Suppressor macrophage treated with lipopolysaccharide for 1 hour (primary cell): Measurements from ENCODE around the gene ARHGAP12.
"Not testable (repeated sequence)": the region's sequence is repeated elsewhere in the genome, so short reads cannot be mapped to it uniquely, and the experiment has no call there.

Experiments used
- DNase-seq, 3 donors: peaks; one replicate each; pipeline ENCODE4 v3.0.0-alpha.2; 2020 to 2022

The ARHGAP12 gene

DNA sequence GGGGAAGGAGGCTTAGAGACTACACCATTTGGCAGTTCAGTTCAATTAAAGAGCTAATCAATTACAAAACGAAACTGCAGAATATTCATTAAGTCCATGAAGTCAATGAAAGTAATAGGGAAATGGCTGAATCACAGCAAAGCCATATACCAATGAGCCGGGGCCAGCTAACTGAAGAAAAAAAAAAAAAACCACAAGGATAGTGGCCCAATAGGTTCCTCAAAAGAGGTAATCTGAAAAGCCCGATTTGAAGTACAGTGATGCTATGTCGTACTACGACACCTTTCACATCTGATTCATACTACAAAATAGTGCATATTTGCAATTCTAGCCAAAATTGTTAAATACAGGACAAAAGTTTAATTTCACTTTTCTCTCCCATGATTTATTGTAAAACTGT, 2.5 kb downstream of the ARHGAP12 start:
- DNase-seq, result peak; percentile 24 to 60 (median 60)

DNA sequence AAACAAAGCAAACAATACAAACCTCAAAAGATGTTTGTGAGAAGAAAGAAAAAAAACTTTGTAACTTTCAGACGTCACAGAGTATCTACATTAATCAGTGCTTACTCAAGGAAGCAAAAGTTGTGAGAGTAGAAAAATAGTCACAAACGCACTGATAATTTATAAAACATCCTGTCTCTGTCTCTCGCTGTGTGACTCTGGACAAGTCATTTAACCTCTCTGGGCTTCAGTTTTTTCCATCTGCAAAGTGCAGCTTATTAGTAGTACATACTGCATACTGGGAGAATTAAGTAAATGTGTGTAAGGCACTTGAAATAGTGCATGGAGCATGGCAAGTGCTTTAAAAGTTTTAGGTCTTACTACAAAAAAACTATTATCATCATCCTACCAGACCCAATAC, 3.8 kb downstream of the ARHGAP12 start:
- DNase-seq, result no peak

DNA sequence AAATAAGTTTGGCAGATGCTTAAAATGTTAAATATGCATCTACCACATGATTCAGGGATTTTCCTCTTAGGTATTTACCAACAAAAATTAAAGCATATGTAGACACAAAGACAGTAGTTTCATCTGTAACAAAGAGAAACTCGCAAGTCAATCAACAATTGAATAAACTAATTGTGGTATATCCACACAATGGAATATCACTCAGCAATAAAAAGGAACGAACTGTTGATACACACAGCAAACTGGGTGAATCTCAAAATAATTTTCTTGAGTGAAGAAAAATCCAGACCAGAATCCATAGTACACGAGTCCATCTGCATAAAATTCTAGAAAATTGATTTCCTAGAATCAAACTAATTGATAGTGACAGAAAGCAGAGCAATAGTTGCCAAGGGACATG, 5.2 kb downstream of the ARHGAP12 start:
- no peak for DNase-seq

DNA sequence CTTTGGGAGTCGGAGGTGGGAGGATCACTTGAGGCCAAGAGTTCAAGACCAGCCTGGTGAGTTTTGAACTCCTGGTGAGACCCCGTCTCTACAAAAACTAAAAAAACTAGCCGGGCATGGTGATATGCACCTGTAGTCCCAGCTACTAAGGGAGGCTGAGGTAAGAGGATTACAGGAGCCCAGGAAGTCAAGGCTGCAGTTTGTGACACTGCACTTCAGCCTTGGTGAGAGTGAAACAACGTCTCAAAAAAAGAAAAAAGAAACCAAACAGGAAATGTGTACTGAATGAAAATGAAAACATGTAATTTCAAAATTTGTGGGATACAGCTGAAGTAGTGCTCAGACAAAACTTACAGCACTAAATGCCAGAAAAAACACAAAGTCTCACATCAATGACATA, 7.6 kb downstream of the ARHGAP12 start:
- no peak for DNase-seq

DNA sequence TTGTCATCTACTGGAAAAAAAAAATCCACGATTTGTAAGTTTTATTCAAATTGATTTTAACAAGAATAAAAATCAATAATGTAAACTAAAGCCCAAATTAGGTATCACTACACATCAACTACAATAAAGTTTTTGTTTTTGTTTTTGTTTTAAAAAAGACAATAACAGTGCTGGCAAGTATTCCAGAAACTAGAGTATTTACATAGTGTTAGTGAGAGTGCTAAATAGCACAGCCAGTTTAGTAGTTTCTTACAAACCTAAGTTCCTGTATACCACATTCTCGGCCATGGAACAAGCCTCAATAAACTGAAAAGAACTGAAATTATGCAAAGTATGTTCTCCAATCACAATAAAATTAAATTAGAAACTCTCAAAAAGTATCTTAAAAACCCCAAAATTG, 8.1 kb downstream of the ARHGAP12 start:
- DNase-seq, result no peak

DNA sequence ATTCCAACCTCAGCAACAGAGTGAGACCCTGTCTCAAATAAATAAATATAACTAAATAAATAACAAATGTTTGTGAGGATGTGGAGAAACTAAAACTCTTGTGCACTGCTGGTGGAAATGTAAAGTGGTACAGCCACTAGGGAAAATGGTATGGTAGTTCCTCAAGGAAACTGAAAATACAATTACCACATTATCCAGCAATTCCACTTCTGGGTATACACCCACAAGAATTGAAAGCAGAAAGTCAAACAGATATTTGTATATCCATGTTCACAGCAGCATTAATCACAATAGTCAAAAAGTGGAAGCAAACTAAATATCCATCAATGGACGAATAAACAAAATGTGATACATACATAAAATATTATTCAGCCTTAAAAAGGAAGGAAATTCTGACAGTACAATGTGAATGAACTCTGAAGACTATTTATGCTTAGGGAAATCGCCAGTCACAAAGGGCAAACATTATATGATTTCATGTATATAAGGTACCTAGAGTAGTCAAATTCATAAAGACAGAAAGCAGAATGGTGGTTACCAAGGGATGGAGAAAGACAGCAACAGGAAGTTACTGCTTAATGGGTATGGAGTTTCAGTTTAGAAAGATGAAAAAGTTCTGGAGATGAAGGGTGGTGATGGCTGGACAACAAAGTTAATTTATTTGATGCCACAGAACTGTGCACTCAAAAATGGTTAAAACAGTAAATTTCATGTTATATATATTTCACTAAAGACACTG, 9.8 kb downstream of the ARHGAP12 start:
- DNase-seq, result peak; percentile 25 to 60 (median 38)

DNA sequence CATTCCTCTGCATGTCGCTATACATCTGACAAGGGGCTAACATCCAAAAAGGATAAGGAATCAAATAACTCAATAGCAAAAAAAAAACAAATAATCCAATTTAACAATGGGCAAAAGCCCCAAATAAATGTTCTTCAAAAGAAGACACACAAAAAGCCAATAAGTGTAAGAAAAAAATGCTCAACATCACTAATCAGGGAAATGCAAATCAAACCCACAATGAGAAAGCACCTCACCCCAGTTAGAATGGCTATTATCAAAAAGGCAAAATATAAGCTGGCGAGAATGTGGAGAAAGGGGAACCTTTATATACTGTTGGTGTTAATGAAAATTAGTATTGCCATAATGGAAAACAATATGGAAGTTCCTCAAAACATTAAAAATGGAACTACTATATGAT, 14.3 kb downstream of the ARHGAP12 start:
- no peak for DNase-seq

DNA sequence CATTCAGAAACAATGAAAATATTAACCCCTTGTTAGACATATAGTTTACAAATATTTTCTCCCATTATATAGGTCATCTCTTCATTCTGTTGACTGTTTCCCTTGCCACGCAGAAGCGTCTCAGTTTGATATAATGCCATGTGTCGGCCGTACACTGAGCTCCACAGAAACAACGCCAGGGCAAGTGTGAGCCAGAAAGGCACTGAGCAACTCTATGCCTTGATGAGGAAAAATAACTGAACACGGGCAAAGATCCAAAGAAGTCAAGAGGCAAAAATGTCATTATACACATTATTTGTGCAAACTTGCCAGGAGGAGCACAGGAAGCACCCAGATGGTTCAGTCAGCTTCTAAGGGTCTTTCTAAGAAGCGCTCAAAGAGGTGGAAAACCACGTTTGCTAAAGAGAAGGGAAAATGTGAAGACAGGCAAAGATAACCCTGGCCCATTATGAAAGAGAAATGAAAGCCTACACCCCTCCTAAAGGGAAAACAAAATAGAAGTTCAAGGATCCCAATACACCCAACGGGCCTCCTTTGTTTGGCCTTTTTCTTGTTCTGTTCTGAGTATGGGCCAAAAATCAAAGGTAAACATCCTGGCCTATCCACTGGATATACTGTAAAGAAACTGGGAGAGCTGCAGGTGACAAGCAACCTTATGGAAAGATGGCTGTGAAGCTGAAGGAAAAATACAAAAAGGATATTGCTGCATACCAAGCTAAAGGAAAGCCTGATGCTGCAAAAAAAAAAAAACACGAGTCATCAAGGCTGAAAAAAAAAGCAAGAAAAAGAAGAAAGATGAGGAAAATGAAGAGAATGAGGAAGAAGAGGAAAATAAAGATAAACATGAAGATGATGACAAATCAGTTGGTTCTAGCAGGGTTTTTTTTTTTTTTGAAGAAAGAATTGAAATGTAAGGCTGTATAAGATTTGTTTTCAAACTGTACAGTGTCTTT, 15.5 kb downstream of the ARHGAP12 start:
- DNase-seq, result no peak

DNA sequence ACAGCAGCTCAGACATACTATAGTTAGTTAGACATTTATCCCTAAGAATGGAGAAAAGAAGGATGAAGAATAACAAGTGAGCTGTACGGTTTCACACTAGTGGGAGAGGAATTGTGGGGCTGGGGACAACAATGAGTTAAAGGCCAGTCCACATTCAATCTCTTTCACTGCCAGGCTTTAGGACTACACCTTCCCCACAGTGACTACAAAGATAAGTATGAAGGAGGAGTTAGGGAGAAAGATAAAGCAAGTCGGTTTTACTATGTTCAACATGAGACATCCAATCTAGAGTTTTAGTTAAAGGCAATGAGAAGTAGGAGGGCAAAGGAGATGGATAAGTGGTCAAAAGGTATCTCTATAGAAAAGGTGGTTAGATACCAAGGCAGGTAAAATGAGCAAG, 16.3 kb downstream of the ARHGAP12 start:
- no peak for DNase-seq

DNA sequence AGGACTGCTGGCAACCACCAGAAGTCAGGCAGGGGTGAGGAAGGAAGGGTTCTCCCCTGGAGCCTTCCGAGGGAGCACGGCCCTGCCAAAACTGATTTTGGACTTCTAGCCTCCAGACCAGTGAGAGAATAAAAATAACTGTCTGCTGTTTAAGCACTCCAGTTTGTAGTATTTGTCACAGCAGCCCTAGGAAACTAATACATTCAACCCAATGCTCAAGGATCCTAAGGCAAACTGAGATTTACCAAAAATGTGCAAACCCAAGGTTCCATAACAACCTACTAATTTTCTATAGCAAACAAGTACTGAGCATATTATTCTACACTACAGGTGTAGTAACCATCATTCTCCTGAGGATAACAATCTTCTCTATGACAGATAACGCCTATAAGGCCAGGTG, 18.6 kb downstream of the ARHGAP12 start:
- DNase-seq, result no peak

DNA sequence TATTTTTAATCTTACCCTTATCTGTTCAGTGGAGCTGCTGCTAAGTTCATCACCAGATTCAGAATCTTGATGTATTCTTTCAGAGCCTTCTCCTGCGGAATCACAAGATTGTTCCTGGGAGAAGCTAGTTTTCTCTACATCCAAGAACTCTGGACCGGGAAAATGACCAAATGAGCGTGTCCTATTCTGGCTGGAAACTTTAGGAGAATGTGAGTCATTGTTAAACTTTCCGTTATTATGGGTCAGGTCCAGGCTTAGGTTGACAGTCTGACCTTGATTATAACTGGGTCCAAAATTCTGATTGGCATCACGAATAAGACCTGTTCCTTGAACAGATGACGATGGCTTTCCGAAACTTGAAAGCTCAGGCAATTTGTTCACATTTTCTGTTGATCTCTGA, 20.5 kb downstream of the ARHGAP12 start:
- no peak for DNase-seq

DNA sequence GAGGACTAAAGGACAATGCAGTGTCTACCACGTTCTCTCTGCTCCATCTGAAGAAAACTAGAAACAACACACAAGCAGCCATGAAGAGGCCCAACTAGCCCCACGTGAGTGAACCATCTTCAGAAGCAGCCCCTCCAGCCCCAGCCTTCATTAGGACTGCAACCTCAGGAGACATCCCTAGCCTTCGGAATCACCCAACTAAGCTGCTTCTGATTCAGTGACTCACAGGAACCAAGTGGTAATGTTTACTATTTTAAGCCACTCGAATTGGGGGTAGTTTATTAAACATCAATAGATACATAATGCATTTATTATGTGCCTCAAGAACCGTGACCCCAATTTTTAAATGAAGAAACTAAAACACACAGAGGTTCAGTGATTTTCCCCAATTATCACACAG, 22.6 kb downstream of the ARHGAP12 start:
- DNase-seq, result no peak

DNA sequence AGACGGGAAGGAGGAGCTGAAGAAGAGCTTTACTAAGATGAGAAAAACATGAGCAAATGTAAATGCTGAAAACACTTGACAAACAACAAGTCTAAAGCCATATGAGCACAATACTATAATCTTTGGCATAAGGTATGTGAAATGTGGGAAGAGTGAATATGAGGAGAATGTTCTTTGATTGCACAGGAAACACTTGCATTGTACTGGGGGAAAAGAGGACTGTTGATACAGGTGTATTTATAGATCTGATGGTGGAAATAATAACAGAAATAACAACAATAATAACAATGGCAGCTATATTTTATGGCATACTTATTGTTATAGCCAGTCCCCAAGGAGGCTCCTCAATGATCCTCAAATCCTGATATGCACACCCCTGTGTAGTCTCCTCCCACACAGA, 23.0 kb downstream of the ARHGAP12 start:
- no peak for DNase-seq

DNA sequence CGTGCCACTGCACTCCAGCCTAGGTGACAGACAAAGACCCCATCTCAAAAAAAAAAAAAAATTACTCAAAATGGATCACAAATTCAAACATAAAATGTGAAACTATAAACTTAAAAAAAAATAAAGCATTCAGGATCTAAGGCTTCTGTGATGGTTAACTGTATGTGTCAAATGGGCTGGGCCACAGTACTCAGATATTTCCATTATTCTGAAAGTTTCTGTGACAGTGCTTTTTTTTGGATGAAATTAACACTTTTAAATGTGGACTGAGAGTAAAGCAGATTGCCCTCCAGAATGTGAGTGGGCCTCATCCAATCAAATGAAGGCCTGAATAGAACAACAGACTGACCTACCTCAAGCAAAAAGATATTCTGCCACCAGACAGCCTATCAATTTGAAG, 26.0 kb downstream of the ARHGAP12 start:
- DNase-seq, result no peak

DNA sequence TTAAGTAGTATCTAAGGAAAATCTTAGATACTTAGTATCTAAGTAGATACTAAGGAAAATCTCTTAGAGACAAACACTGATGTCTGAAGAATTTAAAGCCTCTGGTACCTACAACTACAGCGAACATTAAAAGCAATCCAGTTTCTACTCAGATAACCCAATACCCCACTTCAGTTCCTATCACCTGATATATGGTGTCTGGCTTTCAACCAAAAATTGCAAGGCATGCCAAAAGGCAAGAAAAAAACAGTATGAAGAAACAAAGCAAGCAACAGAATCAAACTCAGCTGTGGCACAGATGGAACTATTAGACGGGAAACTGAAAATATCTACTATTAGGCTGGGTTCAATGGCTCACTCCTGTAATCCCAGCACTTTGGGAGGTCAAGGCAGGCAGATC, 31.1 kb downstream of the ARHGAP12 start:
- no peak for DNase-seq

DNA sequence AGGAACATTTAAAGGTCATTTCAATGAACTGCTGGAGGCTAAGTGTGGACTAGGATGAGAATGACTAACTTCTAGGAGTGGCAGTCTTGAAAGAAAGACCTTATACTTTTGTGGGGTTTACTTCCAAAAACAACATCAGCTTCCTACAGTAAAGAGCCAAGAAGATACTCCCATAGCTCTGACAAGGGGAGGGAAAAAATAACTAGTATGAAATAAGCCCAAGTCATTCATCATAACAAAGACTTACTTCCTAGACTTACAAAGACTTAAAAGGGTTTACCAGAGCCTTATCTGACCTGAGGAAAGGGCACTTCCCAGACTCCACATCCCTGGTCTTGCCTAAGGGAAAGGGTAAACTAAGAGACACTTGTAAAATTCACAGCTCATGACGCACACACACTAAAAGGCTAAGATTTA, 31.7 kb downstream of the ARHGAP12 start:
- DNase-seq, result no peak

DNA sequence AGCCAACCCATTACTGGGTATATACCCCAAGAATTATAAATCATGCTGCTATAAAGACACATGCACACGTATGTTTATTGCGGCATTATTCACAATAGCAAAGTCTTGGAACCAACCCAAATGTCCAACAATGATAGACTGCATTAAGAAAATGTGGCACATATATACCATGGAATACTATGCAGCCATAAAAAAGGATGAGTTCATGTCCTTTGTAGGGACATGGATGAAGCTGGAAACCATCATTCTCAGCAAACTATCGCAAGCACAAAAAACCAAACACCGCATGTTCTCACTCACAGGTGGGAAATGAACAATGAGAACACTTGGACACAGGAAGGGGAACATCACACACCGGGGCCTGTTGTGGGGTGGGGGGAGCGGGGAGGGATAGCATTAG, 32.9 kb downstream of the ARHGAP12 start:
- not testable (repeated sequence) for DNase-seq

DNA sequence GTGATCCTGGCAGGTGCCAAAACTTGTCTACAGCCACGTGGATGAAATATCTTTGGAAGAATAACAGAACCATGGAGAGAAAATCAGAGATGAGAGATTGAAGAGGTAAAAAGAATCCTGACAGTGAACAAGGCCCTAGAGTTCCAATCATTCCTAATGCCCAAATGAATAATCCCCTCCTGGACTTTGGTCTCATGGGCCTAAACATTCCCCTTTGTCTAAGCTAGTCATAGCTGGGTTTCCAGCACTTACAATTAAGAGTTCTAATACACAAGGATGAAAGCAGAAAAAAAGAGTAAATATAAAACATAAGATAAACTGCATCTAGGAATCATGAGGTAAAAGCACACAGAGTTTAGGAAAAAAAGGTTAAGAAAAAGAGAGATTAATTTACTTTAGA, 40.2 kb downstream of the ARHGAP12 start:
- no peak for DNase-seq

DNA sequence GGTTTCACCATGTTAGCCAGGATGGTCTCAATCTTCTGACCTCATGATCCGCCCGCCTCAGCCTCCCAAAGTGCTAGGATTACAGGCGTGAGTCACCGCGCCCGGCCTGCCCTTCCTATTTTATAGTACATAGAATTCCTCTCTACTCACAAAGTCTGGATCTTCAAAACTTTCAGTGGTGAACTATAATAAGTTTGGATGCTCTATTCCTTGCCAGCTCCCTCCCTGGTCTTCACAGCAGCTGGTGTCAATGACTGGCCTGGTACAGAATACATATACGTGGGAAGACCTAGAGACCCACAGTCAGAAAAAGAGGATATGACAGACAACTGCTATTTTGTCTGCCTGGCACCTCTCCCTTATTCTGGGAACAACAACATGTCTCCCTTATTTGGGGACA, 40.8 kb downstream of the ARHGAP12 start:
- DNase-seq, result no peak

DNA sequence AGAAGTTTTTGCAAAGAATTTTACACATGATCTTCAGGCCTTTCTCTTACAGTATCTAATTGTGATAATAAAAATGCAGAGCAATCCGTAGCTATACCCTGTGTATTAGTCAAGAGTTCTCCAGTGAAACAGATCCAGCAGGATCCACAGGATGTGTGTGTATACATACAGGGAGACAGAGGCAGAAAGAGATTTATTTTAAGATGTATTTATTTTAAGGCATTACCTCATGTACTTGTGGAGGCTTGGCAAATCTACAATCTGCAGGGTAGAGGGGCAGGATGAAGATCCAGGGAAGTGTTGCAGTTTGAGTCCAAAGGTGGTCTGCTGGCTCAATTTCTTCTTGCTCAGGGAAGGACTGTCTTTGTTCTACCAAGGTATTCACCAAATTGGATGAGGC, 41.7 kb downstream of the ARHGAP12 start:
- DNase-seq, result no peak

DNA sequence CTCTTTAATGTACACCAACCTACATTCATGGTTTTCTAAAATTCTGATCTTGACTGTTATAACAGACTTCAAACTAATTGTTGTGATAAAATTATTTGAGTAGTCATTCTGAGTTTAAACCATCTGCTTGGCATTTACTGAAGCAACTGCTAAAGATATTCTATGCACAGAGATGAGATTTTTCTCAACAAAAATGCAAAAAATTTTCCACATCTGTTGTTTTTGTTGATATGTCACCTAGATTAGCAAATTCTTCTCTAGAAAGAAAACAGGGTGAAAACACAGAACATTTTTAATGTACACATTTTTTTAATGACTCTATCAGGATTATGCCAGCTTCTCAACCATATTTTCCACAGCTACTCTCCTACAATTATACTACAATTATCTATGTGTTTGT, 42.7 kb downstream of the ARHGAP12 start:
- no peak for DNase-seq

DNA sequence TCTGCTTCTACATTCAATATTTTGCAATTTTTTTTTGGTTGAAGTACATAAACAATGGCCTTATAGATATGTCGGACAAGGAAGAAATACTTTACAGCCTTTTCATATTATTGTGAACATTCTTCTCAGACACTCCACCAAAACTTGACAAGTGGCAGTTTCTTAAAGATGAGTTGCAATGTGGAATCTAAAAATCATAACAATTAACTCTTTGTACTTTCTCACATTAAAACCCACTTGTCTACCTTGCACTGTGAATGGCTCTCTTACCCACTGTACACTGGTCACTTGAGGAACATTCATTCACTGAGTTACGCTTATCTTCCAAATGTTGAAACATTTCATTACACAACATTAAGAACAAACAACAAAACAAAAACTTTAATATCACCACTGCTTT, 44.2 kb downstream of the ARHGAP12 start:
- DNase-seq, result no peak

DNA sequence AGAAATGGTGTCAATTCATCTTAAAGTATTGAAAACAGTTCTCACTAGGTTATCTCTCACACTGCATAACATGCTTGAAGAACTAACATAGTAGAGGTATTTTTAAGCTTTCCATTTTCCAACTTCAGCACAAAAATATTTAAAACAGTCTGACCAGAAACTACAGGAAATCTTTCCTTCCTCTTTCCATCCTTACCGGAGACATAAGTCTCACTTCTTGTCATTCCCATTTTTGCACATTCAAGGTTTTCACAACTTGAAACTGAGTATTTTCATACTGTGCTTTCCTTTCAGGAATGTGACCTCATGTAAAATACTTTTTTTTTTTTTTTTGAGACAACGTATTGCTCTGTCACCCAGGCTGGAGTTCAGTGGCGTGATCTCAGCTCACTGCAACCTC, 45.2 kb downstream of the ARHGAP12 start:
- DNase-seq, result peak; percentile 21 to 81 (median 37)

DNA sequence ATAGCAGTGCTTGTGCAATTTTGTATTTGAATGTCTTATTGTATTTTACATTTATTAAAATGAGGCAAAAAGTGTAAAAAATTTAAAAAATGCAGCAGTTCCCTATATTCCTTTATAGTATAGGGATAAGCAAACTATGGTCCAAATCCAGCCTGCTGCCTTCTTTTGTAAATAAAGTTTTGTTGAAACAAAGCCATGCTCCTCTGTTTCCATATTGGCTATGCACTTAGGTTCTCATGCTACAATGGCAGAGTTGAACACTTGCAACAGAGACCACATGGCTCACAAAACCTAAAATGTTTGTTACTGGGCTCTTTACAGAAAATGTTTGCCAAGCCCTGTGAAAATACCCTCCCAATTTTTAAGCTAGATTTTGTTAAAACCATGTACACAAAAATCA, 50.1 kb downstream of the ARHGAP12 start:
- no peak for DNase-seq
